HG03432 (cell line): Measurements from ENCODE around the gene PSME1.
A peak's percentile ranks its signal among the peaks of the same experiment; 100 is the strongest.
"Not testable (repeated sequence)": the region's sequence is repeated elsewhere in the genome, so short reads cannot be mapped to it uniquely, and the experiment has no call there.

Experiments
- ATAC-seq: cut with Tn5 transposase; IDR thresholded peaks from one replicate; pipeline ENCODE4 v1.9.1; 2021; ENCODE audit warnings: mild to moderate bottlenecking, moderate library complexity; ENCODE audit not compliant: unreplicated experiment

The PSME1 gene

GRCh38 chr14:24103451-24103850 lies 32.5 kb upstream of the PSME1 start:
- ATAC-seq: no peak

- ATAC-seq: not testable (repeated sequence)
These were observed 30.3 kb upstream of the PSME1 start for GRCh38 chr14:24105609-24106239.

GRCh38 chr14:24106672-24107271 lies 29.2 kb upstream of the PSME1 start:
- no peak for ATAC-seq

- peak; percentile 29 for ATAC-seq
These were observed 27.6 kb upstream of the PSME1 start for GRCh38 chr14:24108336-24108874.

GRCh38 chr14:24110060-24110459 lies 25.9 kb upstream of the PSME1 start:
- ATAC-seq: no peak

- ATAC-seq: no peak
These were observed 25.5 kb upstream of the PSME1 start for GRCh38 chr14:24110523-24110922.

- ATAC-seq: no peak
These were observed 22.6 kb upstream of the PSME1 start for GRCh38 chr14:24113379-24113800.

GRCh38 chr14:24113801-24114531 lies 22.0 kb upstream of the PSME1 start:
- ATAC-seq: peak; percentile 29

- peak; percentile 87 for ATAC-seq
These were observed 21.2 kb upstream of the PSME1 start, which contains the start of the genes DCAF11 and NRL for GRCh38 chr14:24114532-24115421. Gene DCAF11 (plus strand): TSS chr14:24114777. CDS start chr14:24115595, 818 bp downstream. Gene NRL (minus strand): TSS chr14:24114949. CDS start chr14:24082848, 32,101 bp downstream.

- ATAC-seq: no peak
These were observed 20.4 kb upstream of the PSME1 start for GRCh38 chr14:24115422-24116127.

- no peak for ATAC-seq
These were observed 19.7 kb upstream of the PSME1 start for GRCh38 chr14:24116128-24116814.

- no peak for ATAC-seq
These were observed 18.8 kb upstream of the PSME1 start for GRCh38 chr14:24117179-24117578.

GRCh38 chr14:24119691-24120090 lies 16.3 kb upstream of the PSME1 start:
- no peak for ATAC-seq

- ATAC-seq: no peak
These were observed 14.8 kb upstream of the PSME1 start for GRCh38 chr14:24121210-24121609.

GRCh38 chr14:24122416-24122815 lies 13.6 kb upstream of the PSME1 start:
- no peak for ATAC-seq

- ATAC-seq: no peak
These were observed 13.1 kb upstream of the PSME1 start for GRCh38 chr14:24122898-24123297.

- ATAC-seq: peak; percentile 71
These were observed 12.3 kb upstream of the PSME1 start for GRCh38 chr14:24123424-24124417.

GRCh38 chr14:24126939-24127338 lies 9.1 kb upstream of the PSME1 start:
- no peak for ATAC-seq
